Body of pancreas (tissue), 4 donors: ENCODE data around the gene VKORC1L1. TPM values are rescaled to one million over a fixed set of nuclear protein-coding genes. Genes with fewer than 3 reads are reported as not detected.
A peak's percentile ranks its signal among the peaks of the same experiment; 100 is the strongest.
"Not testable (repeated sequence)": the region's sequence is repeated elsewhere in the genome, so short reads cannot be mapped to it uniquely, and the experiment has no call there.

Experiments used
- ATAC-seq: fragments of 150-250 bp; one replicate; pipeline ENCODE4 v1.9.1; 2016
- DNase-seq, 4 donors: peaks; one replicate each; pipeline ENCODE4 v3.0.0-alpha.2; 2019
- H3K27ac ChIP-seq, 4 donors: fragments of 200-600 bp; sonication (generic); 1 replicate in 3 of 4; 2 replicates in 1 of 4; pipeline versions ENCODE4 v1.5.1 to v1.6.1; 2016 to 2019; ENCODE audit warnings: mild to moderate bottlenecking in 1 of 4, mixed read lengths in 1 of 4, moderate library complexity in 1 of 4
- H3K27me3 ChIP-seq, 2 donors: fragments of 200-600 bp; sonication (generic); one replicate each; pipeline ENCODE4 v1.6.0; 2016; ENCODE audit warnings: mild to moderate bottlenecking in 1 of 2
- H3K36me3 ChIP-seq, 2 donors: fragments of 200-600 bp; sonication (generic); replicated peaks in 1 of 2; 2 replicates each; pipeline ENCODE4 v1.5.1; 2016; ENCODE audit warnings: low read depth in 2 of 2; ENCODE audit not compliant: insufficient read depth in 1 of 2
- H3K4me1 ChIP-seq: fragments of 200-600 bp; sonication (generic); one replicate; pipeline ENCODE4 v1.6.0; 2016
- H3K4me3 ChIP-seq, 2 donors: fragments of 200-600 bp; sonication (generic); 1 replicate in 1 of 2; 2 replicates in 1 of 2; pipeline ENCODE4 v1.5.1; 2016 to 2019
- H3K9me3 ChIP-seq, 3 donors: fragments of 200-600 bp; sonication (generic); 1 replicate in 2 of 3; 2 replicates in 1 of 3; pipeline ENCODE4 v1.5.1; 2016
- CTCF ChIP-seq, 7 experiments: fragments of 450-650 bp in 4 of 7; fragments of 200-600 bp in 3 of 7; sonication (generic) in 3 of 7; IDR thresholded peaks; one replicate each; pipeline ENCODE4 v1.5.1; 2016 to 2019; ENCODE audit warnings: antibody characterized with exemption in 7 of 7
- POLR2A ChIP-seq, 3 donors: fragments of 450-650 bp; IDR thresholded peaks; one replicate each; pipeline ENCODE4 v1.6.1; 2016; ENCODE audit warnings: antibody characterized with exemption in 3 of 3, mild to moderate bottlenecking in 2 of 3
- WGBS, 2 donors: methylation state at CpG; one replicate each; pipeline ENCODE4 v1.1.5; 2017; 5-methylcytosine and 5-hydroxymethylcytosine counted together
- intact Hi-C: fragments of 100-400 bp; cut with DNase I; formaldehyde crosslinking; loops from one replicate; pipeline ENCODE4 v1.15.1; 2023
- total RNA-seq, 2 donors: library from RNA; depleted of rRNA; stranded (reverse); fragments of >200 nt; gene quantifications; one replicate each; pipeline ENCODE4 v1.1.0, GENCODE V29; 2016

The VKORC1L1 gene
- total RNA-seq, 2 donors from 2014 or later: 9.9 to 18.8 TPM

GRCh38 chr7:65960351-65961074 lies 87.6 kb downstream of the VKORC1L1 start:
- peaks cover 0 to 27% of the 10 kb centered on the region in 2 donors for H3K36me3 ChIP-seq
- intact Hi-C loops: no loop called here
- WGBS, 2 donors: 80 to 87% methylated on average over 19 of the region's 19 CpGs

DNA sequence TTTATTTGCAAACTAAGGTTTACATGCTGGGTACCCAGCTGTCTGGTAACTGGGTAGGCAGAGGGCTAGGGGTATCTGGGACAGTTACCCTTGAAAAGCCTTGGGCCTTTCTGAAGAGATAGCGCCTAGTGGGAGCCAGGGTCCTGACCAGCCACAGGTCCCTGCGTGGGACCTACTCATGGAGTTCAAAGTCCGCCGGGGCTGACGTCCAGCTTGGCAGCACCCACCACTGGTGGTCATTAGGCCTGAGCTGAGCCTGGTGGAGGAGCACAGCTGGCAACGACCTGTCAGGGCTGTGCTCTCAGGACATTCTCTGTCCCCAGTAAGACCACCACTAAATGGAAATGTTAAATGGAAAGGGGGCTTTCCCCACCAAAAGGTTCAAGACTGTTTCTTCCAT lies 89.2 kb downstream of the VKORC1L1 start:
- ATAC-seq (no peak), DNase-seq (peak in 1 of 4 donors; percentile 37)
- no peak for TF ChIP-seq POLR2A (IDR thresholded peaks at IDR 0.05)
- Histone ChIP-seq H3K27me3 (no peaks in the 10 kb centered on the region), H3K4me3 (no peak overlapping the region), H3K9me3 (no peaks in the 10 kb centered on the region), H3K36me3 (peaks cover 0 to 30% of the 10 kb centered on the region in 2 donors), H3K27ac (no peak overlapping the region), H3K4me1 (no peaks in the 10 kb centered on the region)
- WGBS, 2 donors: 69% methylated on average over 6 of the region's 6 CpGs; no CpG with 5 or more reads in 1 of the 2 donors
- intact Hi-C loops: no loop called here

More at GRCh38 chr7:65960351-65961074, 87.6 kb downstream of the VKORC1L1 start:
- H3K27ac ChIP-seq: no peak overlapping the region
- ATAC-seq: no peak
- H3K27me3 ChIP-seq: no peaks in the 10 kb centered on the region
- TF ChIP-seq CTCF (IDR thresholded peaks at IDR 0.05) (no peak), POLR2A (IDR thresholded peaks at IDR 0.05) (no peak)
- no peak for DNase-seq
- H3K9me3 ChIP-seq: no peaks in the 10 kb centered on the region
- no peak overlapping the region for H3K4me3 ChIP-seq
- H3K4me1 ChIP-seq: no peaks in the 10 kb centered on the region

GRCh38 chr7:65964671-65965070 lies 91.8 kb downstream of the VKORC1L1 start:
- H3K27ac ChIP-seq, intact Hi-C loops, H3K4me1 ChIP-seq, ATAC-seq, H3K4me3 ChIP-seq, H3K27me3 ChIP-seq, H3K9me3 ChIP-seq, DNase-seq: not testable (repeated sequence)
- WGBS, 2 donors: 85 to 87% methylated on average over 3 of the region's 3 CpGs
- H3K36me3 ChIP-seq: peaks cover 0 to 36% of the 10 kb centered on the region in 2 donors

DNA sequence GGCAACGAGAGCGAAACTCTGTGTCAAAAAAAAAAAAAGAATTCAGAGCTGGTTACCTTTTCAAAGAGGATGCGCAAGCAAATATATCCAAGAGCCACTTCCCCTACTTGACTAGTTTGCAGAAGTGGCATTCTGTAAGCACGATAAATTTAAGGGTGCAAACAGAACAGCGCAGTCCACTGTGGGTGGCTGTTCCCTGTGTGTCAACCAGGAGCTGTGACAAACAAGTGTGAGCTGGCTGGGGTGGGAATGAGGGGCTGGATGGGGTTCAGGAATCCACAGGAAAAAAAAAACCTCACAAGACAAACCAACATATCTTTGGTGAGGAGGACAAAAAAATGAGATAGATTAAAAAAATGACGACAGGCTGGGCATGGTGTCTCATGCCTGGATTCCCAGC lies 93.3 kb downstream of the VKORC1L1 start:
- no peaks in the 10 kb centered on the region for H3K27me3 ChIP-seq
- no peaks in the 10 kb centered on the region for H3K9me3 ChIP-seq
- DNase-seq: no peak
- H3K36me3 ChIP-seq: peaks cover 0 to 33% of the 10 kb centered on the region in 2 donors
- ATAC-seq: no peak
- 89% methylated on average over 6 of the region's 6 CpGs for WGBS, 2 donors
- no peaks in the 10 kb centered on the region for H3K4me1 ChIP-seq
- no peak overlapping the region for H3K27ac ChIP-seq
- intact Hi-C loops: no loop called here
- TF ChIP-seq POLR2A (IDR thresholded peaks at IDR 0.05) (no peak), CTCF (IDR thresholded peaks at IDR 0.05) (no peak)
- no peak overlapping the region for H3K4me3 ChIP-seq

DNA sequence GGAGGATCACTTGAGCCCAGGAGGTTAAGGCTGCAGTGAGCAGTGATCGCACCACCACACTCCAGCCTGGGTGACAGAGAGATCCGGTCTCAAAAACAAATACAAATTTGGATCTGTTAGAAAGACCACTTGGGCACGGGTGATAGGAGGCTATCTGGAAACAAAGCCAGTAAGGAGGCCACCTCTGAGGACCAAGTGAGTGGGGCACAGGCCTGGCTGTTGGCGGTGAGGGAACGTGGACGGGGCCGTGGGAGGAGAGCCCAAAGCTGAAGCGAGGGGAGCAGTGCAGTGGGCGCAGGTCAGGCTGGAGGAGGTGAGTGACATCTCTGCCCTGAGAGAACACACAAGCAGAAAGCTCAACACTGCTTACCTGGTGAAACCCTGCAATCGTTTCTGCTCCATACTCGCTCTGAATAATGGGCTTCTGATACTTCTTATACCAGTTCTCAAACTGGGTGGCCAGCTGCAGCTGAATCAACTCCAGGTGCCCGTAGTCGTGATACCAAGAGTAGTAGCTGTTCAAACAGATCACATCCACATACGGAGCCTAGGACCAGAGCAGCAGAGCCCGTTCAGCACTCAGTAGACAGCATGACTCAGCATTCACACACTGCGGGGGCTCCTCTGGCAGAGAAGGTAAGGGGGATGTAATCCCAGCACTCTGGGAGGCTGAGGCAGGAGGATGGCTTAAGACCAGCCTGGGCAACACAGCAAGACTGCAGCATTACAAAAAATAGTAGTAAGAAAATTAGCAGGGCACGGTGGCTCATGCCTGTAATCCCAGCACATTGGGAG lies 94.7 kb downstream of the VKORC1L1 start:
- Histone ChIP-seq H3K4me1 (no peaks in the 10 kb centered on the region), H3K4me3 (no peak overlapping the region), H3K27me3 (no peaks in the 10 kb centered on the region), H3K27ac (no peak overlapping the region), H3K9me3 (no peaks in the 10 kb centered on the region), H3K36me3 (peaks cover 0 to 31% of the 10 kb centered on the region in 2 donors)
- TF ChIP-seq CTCF (IDR thresholded peaks at IDR 0.05) (no peak), POLR2A (IDR thresholded peaks at IDR 0.05) (no peak)
- DNase-seq (no peak), ATAC-seq (no peak)
- intact Hi-C loops: no loop called here
- WGBS, 2 donors: 90 to 96% methylated on average over 15 to 16 of the region's 17 CpGs
